ENCODE measurements around the gene ANK3. TPM values are rescaled to one million over a fixed set of nuclear protein-coding genes. Genes with fewer than 3 reads are reported as not detected.

The ANK3 gene
- total RNA-seq, 1 experiment from 2014 or later = 29.8 TPM

- no peaks in the 10 kb centered on the region for H3K36me3 Mint-ChIP-seq (ENCODE audit: insufficient read depth, unreplicated experiment)
- peaks cover 31% of the 10 kb centered on the region for H3K4me1 Mint-ChIP-seq (ENCODE audit: low read depth, unreplicated experiment)
- BruUV-seq (replicated peaks) = no TSS peak
- no peak overlapping the region for H3K27ac Mint-ChIP-seq (ENCODE audit: unreplicated experiment)
- intact Hi-C loops (cut with micrococcal nuclease; ENCODE audit: unreplicated experiment) = loop anchor here (1.0 to 2.0 kb wide), 2 partner anchors 108 to 335 kb away; no protein-coding TSS in a partner anchor
- no peak overlapping the region for H3K4me3 Mint-ChIP-seq (ENCODE audit: low read depth, unreplicated experiment)
- DNase-seq = peak; percentile 39
- no peaks in the 10 kb centered on the region for H3K27me3 Mint-ChIP-seq (ENCODE audit: unreplicated experiment)
- TF ChIP-seq, protein P1, sequence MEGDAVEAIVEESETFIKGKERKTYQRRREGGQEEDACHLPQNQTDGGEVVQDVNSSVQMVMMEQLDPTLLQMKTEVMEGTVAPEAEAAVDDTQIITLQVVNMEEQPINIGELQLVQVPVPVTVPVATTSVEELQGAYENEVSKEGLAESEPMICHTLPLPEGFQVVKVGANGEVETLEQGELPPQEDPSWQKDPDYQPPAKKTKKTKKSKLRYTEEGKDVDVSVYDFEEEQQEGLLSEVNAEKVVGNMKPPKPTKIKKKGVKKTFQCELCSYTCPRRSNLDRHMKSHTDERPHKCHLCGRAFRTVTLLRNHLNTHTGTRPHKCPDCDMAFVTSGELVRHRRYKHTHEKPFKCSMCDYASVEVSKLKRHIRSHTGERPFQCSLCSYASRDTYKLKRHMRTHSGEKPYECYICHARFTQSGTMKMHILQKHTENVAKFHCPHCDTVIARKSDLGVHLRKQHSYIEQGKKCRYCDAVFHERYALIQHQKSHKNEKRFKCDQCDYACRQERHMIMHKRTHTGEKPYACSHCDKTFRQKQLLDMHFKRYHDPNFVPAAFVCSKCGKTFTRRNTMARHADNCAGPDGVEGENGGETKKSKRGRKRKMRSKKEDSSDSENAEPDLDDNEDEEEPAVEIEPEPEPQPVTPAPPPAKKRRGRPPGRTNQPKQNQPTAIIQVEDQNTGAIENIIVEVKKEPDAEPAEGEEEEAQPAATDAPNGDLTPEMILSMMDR (IDR thresholded peaks at IDR 0.05; ENCODE audit: unreplicated experiment) = peak; percentile 41
- CTCF ChIA-PET = interaction anchor here (0.5 to 3.7 kb wide), 11 partner anchors 10 to 551 kb away, joined by 3 to 30 read pairs (median 5); no protein-coding TSS in a partner anchor
- no peaks in the 10 kb centered on the region for H3K9me3 Mint-ChIP-seq (ENCODE audit: low read depth, unreplicated experiment)
Measured at GRCh38 chr10:60099998-60100747, 289.5 kb downstream of the ANK3 start.

- Mint-ChIP-seq H3K36me3 (ENCODE audit: insufficient read depth, unreplicated experiment) (no peaks in the 10 kb centered on the region), H3K9me3 (ENCODE audit: low read depth, unreplicated experiment) (no peaks in the 10 kb centered on the region), H3K27ac (ENCODE audit: unreplicated experiment) (no peak overlapping the region), H3K4me3 (ENCODE audit: low read depth, unreplicated experiment) (no peak overlapping the region), H3K4me1 (ENCODE audit: low read depth, unreplicated experiment) (peaks cover 31% of the 10 kb centered on the region), H3K27me3 (ENCODE audit: unreplicated experiment) (no peaks in the 10 kb centered on the region)
- peak; percentile 57 for DNase-seq
- CTCF ChIA-PET = interaction anchor here (0.6 to 3.7 kb wide), 2 partner anchors 72 to 110 kb away, joined by 3 to 30 read pairs; no protein-coding TSS in a partner anchor
- TF ChIP-seq, protein P1 (IDR thresholded peaks at IDR 0.05; ENCODE audit: unreplicated experiment) = peak; percentile 77
- intact Hi-C loops (cut with micrococcal nuclease; ENCODE audit: unreplicated experiment) = no loop called here
- BruUV-seq (replicated peaks) = no TSS peak
Measured at GRCh38 chr10:60098677-60099601, 290.7 kb downstream of the ANK3 start.

- CTCF ChIA-PET = interaction anchor here (0.8 to 1.0 kb wide), 2 partner anchors 107 to 111 kb away, joined by 3 read pairs; no protein-coding TSS in a partner anchor
- Mint-ChIP-seq H3K27me3 (ENCODE audit: unreplicated experiment) (no peaks in the 10 kb centered on the region), H3K27ac (ENCODE audit: unreplicated experiment) (no peak overlapping the region), H3K36me3 (ENCODE audit: insufficient read depth, unreplicated experiment) (no peaks in the 10 kb centered on the region), H3K4me3 (ENCODE audit: low read depth, unreplicated experiment) (no peak overlapping the region), H3K4me1 (ENCODE audit: low read depth, unreplicated experiment) (peaks cover 31% of the 10 kb centered on the region), H3K9me3 (ENCODE audit: low read depth, unreplicated experiment) (no peaks in the 10 kb centered on the region)
- DNase-seq = no peak
- BruUV-seq (replicated peaks) = no TSS peak
- TF ChIP-seq, protein P1 (IDR thresholded peaks at IDR 0.05; ENCODE audit: unreplicated experiment) = no peak
- intact Hi-C loops (cut with micrococcal nuclease; ENCODE audit: unreplicated experiment) = no loop called here
Measured at GRCh38 chr10:60096761-60097513, 292.7 kb downstream of the ANK3 start.

DNA sequence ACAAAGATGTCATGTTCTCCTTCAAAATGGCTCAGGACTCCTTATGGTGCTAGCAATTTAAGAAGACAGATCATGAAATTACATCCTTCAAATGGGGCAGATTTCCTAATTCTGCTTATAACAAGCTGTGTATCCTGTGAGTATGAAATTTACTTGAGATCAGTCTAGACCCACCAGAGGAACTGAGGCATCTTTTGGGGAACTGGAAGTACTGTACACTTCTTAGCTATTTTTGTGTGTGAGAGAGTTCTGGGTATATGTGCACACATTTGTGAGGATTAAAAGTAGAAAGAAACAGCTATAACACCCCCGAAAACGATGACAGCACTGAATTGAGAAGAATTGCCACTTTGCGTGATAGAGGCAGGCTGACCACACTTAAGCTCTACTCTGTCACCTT lies 296.4 kb downstream of the ANK3 start:
- Mint-ChIP-seq H3K27ac (ENCODE audit: unreplicated experiment) (no peak overlapping the region), H3K4me3 (ENCODE audit: low read depth, unreplicated experiment) (no peak overlapping the region), H3K27me3 (ENCODE audit: unreplicated experiment) (no peaks in the 10 kb centered on the region), H3K4me1 (ENCODE audit: low read depth, unreplicated experiment) (peaks cover 25% of the 10 kb centered on the region), H3K9me3 (ENCODE audit: low read depth, unreplicated experiment) (no peaks in the 10 kb centered on the region), H3K36me3 (ENCODE audit: insufficient read depth, unreplicated experiment) (no peaks in the 10 kb centered on the region)
- no peak for DNase-seq
- CTCF ChIA-PET = no interaction called here
- intact Hi-C loops (cut with micrococcal nuclease; ENCODE audit: unreplicated experiment) = no loop called here
- BruUV-seq (replicated peaks) = no TSS peak
- TF ChIP-seq, protein P1 (IDR thresholded peaks at IDR 0.05; ENCODE audit: unreplicated experiment) = no peak
